Measurements from ENCODE around the gene CREBBP.
"Not testable (repeated sequence)": the region's sequence is repeated elsewhere in the genome, so short reads cannot be mapped to it uniquely, and the experiment has no call there.

The CREBBP gene

GRCh38 chr16:3915426-3916260 is 35.1 kb upstream of the CREBBP start:
- no peak overlapping the region for H3K4me3 ChIP-seq (replicated peaks; ENCODE audit: low read depth, low read length)
- DNase-seq (ENCODE audit: extremely low read depth, insufficient read length) = no peak
- H3K36me3 ChIP-seq (ENCODE audit: control insufficient read depth, insufficient read depth, low read length) = no peaks in the 10 kb centered on the region
- TF ChIP-seq, protein P1, sequence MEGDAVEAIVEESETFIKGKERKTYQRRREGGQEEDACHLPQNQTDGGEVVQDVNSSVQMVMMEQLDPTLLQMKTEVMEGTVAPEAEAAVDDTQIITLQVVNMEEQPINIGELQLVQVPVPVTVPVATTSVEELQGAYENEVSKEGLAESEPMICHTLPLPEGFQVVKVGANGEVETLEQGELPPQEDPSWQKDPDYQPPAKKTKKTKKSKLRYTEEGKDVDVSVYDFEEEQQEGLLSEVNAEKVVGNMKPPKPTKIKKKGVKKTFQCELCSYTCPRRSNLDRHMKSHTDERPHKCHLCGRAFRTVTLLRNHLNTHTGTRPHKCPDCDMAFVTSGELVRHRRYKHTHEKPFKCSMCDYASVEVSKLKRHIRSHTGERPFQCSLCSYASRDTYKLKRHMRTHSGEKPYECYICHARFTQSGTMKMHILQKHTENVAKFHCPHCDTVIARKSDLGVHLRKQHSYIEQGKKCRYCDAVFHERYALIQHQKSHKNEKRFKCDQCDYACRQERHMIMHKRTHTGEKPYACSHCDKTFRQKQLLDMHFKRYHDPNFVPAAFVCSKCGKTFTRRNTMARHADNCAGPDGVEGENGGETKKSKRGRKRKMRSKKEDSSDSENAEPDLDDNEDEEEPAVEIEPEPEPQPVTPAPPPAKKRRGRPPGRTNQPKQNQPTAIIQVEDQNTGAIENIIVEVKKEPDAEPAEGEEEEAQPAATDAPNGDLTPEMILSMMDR (IDR thresholded peaks at IDR 0.05; ENCODE audit: insufficient read depth, low read length, poor library complexity, severe bottlenecking) = no peak
- no peaks in the 10 kb centered on the region; the same call in none of the 2 replicates for H3K27me3 ChIP-seq (replicated peaks; ENCODE audit: control insufficient read depth, insufficient read depth, low read length)

- Histone ChIP-seq H3K27me3 (replicated peaks; ENCODE audit: control insufficient read depth, insufficient read depth, low read length) (no peaks in the 10 kb centered on the region; the same call in none of the 2 replicates), H3K4me3 (replicated peaks; ENCODE audit: low read depth, low read length) (no peak overlapping the region)
- DNase-seq (ENCODE audit: extremely low read depth, insufficient read length) = no peak
These were observed 32.4 kb upstream of the CREBBP start for GRCh38 chr16:3912897-3913296.

GRCh38 chr16:3912373-3912772 is 31.9 kb upstream of the CREBBP start:
- no peak overlapping the region for H3K4me3 ChIP-seq (replicated peaks; ENCODE audit: low read depth, low read length)
- TF ChIP-seq, protein P1 (IDR thresholded peaks at IDR 0.05; ENCODE audit: insufficient read depth, low read length, poor library complexity, severe bottlenecking) = no peak
- H3K36me3 ChIP-seq (ENCODE audit: control insufficient read depth, insufficient read depth, low read length) = no peaks in the 10 kb centered on the region
- H3K27me3 ChIP-seq (replicated peaks; ENCODE audit: control insufficient read depth, insufficient read depth, low read length) = no peaks in the 10 kb centered on the region; the same call in none of the 2 replicates
- DNase-seq (ENCODE audit: extremely low read depth, insufficient read length) = no peak

More at GRCh38 chr16:3912897-3913296, 32.4 kb upstream of the CREBBP start:
- TF ChIP-seq, protein P1 (IDR thresholded peaks at IDR 0.05; ENCODE audit: insufficient read depth, low read length, poor library complexity, severe bottlenecking) = no peak
- no peaks in the 10 kb centered on the region for H3K36me3 ChIP-seq (ENCODE audit: control insufficient read depth, insufficient read depth, low read length)

- H3K4me3 ChIP-seq (replicated peaks; ENCODE audit: low read depth, low read length); H3K36me3 ChIP-seq (ENCODE audit: control insufficient read depth, insufficient read depth, low read length); H3K27me3 ChIP-seq (replicated peaks; ENCODE audit: control insufficient read depth, insufficient read depth, low read length); DNase-seq (ENCODE audit: extremely low read depth, insufficient read length): not testable (repeated sequence)
These were observed 31.2 kb upstream of the CREBBP start for GRCh38 chr16:3911741-3912140.

- no peak for DNase-seq (ENCODE audit: extremely low read depth, insufficient read length)
- Histone ChIP-seq H3K36me3 (ENCODE audit: control insufficient read depth, insufficient read depth, low read length) (no peaks in the 10 kb centered on the region), H3K27me3 (replicated peaks; ENCODE audit: control insufficient read depth, insufficient read depth, low read length) (no peaks in the 10 kb centered on the region; the same call in 1 of the 2 replicates), H3K4me3 (replicated peaks; ENCODE audit: low read depth, low read length) (no peak overlapping the region)
- TF ChIP-seq, protein P1 (IDR thresholded peaks at IDR 0.05; ENCODE audit: insufficient read depth, low read length, poor library complexity, severe bottlenecking) = no peak
These were observed 29.5 kb upstream of the CREBBP start for GRCh38 chr16:3909791-3910583.

DNA sequence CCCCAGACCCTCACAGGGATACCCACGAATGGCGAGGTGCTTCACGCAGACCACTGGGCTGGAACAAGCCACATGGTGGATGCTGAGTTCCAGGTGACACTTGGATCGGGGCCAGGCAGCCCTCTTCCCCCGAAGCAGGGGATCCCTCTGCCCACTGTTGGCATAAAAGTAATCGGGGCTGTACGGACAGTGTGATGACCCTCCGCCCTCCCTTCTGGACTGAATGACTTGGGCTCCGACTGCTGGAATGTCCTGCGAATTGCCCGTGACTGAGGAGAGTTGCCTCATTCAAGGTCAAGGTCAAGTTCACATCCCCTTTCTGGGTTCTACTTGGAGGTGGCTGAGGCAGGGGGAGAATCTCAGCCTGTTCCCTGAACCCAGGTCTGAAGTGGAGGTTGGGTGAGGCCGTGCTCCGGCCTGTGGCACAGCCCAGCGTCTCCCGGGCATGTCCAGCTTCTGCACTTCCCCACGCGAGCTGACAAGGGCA is 28.5 kb upstream of the CREBBP start:
- DNase-seq (ENCODE audit: extremely low read depth, insufficient read length) = no peak
- Histone ChIP-seq H3K36me3 (ENCODE audit: control insufficient read depth, insufficient read depth, low read length) (no peaks in the 10 kb centered on the region), H3K4me3 (replicated peaks; ENCODE audit: low read depth, low read length) (no peak overlapping the region), H3K27me3 (replicated peaks; ENCODE audit: control insufficient read depth, insufficient read depth, low read length) (no peaks in the 10 kb centered on the region)
- TF ChIP-seq, protein P1 (IDR thresholded peaks at IDR 0.05; ENCODE audit: insufficient read depth, low read length, poor library complexity, severe bottlenecking) = no peak

Data from GM06990 (cell line).